Endometrial microvascular endothelial cells (primary cell): ENCODE data around the gene LRRC4C. TPM values are rescaled to one million over a fixed set of nuclear protein-coding genes. Genes with fewer than 3 reads are reported as not detected.
"Not testable (repeated sequence)": the region's sequence is repeated elsewhere in the genome, so short reads cannot be mapped to it uniquely, and the experiment has no call there.

Source experiments
- in situ Hi-C: cut with HindIII; loops from 2 replicates; pipeline ENCODE4 v1.10.0; 2017; ENCODE audit warnings: low sequenced_read_pairs, low pct_unique_long_range_greater_than_20kb; ENCODE audit errors: inconsistent ontology term
- total RNA-seq: library from RNA; depleted of rRNA; stranded (reverse); fragments of >200 nt; gene quantifications from one replicate; pipeline ENCODE4 v1.2.3, GENCODE V29; 2015; ENCODE audit errors: inconsistent ontology term

LRRC4C gene
- total RNA-seq, 1 donor from 2014 or later, result not detected

DNA sequence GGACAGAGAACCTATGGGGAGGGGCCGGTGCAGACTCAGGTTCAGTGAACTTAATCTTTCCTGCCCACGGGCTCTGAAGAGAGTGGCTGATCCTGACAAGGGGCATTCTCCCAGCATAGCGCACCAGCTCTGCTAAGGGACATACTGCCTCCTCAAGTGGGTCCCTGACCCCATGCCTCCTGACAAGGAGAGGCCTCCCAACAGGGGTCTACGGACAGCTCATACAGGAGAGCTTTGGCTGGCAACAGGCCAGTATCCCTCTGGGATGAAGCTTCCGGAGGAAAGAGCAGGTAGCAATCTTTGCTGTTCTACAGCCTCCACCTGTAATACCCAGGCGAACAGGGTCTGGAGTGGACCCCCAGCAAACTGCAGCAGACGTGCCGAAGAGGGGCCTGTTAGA lies 394.0 kb downstream of the LRRC4C start:
- in situ Hi-C loops, result no loop called here

DNA sequence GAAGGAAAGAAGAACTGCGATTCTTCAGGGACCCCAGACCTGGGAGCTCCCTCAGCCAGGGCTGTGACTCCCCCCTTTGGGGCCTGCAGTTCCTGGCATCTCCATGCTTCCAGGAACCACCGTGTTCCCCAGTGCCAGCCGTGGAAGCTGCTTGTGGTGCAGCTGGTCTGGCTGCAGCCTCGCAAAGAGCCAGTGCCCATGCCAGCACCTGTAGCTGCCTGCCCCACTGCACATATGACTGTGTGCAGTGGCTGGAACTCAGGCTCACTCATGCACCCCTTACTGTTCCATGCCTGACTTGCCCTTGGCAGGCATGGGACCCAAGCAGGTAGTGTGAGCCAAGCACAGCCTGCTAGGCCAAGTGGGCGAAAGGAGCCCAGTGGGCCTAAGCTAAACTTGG lies 401.3 kb downstream of the LRRC4C start:
- in situ Hi-C loops, result no loop called here

DNA sequence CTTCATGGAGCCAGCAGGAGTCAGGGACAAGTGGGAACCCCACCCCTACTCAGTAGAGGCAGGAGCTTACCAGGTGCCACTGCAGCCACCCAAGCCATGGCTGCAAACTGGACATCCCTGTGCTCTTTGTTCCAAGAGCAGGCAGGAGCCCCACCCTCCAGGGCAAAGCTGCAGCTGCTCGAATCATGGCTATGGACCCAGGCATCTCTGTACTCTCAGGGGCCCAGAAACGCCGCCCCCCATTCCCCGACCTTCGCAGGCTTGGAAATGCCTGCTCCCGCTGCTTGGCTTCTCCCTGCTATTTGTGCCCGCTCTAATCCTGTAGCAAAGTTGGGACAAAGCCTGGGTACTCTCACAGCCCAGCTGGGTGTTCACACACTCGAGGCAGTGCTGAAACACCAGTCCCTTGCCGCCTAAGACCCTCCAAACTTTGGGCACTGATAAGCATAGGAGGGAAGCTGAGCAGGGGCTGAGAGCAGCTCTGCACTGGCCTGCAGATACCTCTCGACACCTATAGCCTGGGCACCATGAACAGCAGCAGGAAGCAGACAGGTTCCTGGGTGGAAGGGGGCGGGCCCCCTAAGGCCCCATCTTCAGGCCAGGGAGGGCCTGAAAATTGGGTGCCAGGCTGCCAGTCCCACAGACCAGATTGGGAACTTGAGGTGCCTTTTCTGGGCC lies 402.4 kb downstream of the LRRC4C start:
- in situ Hi-C loops, result no loop called here

DNA sequence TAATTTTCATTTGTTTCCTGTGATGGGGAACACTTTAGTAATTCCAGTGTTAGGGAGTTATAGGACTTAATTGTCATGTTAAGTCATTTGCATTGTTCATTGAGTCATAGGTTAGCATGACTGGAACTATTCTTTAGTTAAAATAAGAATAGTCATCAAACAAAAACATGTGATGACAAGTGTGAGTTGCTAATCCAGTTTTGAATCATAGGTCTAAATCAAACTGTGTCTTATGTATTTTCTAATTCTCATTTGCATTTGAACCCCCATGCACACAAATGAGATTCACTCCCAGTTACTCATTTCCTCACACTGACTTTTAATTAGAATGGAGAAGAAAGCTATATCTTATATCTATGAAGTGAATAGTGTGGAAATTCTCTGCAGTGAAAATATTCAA lies 405.6 kb downstream of the LRRC4C start:
- in situ Hi-C loops, result no loop called here

DNA sequence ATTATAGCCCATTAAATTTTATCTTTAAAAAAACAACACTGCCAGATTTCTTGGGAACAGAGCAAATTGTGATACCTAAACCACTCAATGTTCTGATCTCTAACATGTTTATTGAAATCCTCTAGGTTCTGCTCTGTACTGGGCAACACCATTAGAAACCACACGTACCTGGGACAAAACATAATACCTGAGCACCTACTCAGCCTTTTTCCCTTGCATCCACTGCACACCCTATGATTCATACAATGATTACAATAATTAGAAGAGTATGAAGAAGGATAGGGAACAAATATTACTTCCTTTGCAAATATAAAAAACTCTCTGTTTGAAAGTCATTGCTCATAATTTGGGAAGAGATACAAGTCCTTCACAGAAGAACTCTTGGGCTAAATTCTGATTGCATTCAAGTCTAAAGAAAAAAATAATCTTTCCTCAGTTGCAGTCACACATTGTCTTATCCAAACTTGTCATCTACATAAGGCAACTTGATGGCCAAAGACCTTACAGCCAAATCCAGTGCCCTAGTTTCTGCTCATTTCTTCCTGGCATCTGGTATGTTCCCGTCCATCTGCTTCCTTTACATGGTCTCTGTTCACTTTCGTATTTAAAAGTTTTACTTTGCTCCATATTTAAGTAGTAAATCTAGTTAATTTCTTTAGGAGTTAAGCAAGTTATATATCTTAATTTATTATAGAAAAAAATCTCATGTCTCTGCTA lies 407.4 kb downstream of the LRRC4C start:
- in situ Hi-C loops, result no loop called here

DNA sequence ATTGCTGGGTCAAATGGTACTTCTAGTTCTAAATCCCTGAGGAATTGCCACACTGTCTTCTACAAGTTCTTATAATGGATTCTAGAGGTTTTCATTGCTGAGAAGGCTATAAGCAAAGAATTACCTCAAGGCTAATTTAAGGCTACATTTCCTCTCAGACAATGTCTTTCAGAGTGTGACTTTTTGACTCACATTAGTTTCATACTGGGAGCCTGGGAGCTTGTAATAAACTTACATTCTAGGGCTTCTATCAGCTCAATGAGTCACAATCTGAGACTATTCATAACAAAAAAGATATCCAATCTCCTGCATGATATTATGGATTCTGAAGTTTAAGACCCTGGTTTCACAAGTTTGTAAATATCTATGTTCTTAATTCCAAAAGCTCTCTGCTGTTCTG lies 408.7 kb downstream of the LRRC4C start:
- in situ Hi-C loops, result no loop called here

DNA sequence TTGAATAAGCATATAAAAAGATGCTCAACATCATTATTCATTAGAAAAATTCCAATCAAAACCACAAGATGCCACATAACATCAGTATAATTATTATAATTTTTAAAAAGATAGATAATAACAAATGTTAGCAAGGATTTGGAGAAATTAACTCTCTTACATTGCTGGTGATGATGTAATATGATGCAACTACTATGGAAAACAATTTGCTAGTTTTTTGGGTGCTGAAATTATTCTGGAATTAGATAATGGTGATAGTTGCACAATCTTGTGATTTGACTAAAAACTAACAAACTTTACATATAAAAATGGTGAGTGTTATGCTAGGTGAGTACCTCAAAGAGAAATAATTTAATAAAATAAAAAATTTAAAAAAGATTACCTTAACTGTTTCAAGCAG lies 412.2 kb downstream of the LRRC4C start:
- in situ Hi-C loops, result no loop called here

DNA sequence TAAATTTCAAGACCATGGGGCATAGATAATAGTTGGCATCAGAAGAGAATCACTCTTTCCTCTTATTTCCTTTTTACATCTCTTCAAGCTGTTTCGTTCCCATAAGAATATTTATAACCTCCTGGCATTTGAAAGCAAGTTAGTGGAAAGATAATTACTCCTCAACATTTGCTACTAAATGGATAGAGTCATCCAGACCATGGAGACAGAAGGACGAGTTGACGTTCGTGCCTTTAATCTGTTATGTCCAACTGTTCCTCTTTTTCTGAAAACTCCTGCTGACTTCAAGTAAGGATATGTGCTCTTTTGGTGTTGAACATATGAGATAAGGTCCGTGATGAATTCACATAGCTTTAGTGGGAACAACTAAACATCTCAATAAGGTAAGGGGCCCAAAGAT lies 414.2 kb downstream of the LRRC4C start:
- in situ Hi-C loops, result no loop called here

DNA sequence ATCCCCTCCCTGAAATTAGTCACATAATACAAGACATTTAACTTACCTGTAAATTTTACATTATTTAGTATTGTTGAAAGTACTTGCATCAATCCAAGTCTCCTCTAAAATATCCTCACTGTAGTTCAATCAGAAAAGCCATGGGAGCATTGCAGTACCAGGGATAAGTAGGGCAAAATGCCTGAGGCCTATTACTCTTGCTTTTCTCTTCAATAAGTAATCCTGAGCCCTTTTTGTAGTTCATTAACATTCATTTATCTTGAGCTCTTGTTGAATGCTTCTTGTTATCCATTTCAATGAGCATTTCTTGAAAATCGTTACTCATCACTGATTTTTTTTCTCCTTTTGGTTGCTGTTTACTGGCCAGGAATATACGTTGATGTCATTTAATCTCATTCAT lies 414.7 kb downstream of the LRRC4C start:
- in situ Hi-C loops, result no loop called here

DNA sequence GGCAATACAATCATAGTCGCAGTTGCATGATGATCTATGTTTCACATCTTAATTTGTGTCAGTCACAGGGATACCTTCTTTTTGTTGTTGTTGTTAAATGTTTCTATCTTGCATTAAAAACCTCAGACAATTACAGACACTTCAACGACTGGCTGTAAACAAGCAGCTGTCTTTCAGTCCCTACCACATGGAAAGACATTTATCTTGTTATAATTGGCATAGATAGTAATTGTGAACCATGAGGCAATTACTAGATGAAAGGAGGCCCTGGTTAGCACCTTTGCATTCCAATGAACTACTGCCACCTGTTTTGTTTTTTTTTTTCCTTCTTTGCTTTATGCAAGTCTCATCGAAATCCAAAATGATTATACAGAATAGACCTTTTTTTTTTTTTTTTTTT lies 416.8 kb downstream of the LRRC4C start:
- in situ Hi-C loops, result no loop called here

DNA sequence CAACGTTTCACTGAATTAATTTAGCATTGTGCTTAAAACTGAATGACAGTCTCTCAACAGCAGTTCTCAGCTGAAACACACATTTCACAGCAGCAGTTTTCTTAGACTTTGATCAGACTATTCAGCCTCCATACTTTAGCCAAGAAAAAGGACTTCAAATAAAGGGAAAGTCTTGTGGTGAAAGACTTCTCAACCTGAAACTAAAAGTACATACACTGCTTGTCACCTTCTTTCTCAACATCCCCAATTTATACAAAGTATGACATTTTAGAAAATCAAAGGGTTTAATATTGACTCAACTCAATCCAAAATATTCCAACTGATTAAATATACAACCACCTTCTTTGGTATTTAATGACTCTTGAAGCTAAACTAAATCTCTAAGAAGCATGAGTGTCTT lies 419.0 kb downstream of the LRRC4C start:
- in situ Hi-C loops, result no loop called here

DNA sequence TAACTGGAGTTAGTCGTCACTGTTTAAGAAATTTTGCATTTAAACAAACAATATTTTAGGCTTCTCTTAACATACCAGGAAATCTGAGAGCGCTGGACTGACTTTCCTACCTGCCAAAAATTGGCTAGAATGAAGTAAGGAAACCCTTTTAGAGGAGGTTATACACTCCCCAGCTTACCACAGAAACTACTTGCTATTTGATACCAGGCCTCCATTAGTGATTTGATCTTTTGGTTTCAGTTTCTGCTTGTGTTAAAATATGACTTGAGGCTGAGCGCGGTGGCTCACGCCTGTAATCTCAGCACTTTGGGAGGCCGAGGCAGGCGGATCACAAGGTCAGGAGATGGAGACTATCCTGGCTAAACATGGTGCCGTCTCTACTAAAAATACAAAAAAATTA lies 419.9 kb downstream of the LRRC4C start:
- in situ Hi-C loops, result no loop called here

DNA sequence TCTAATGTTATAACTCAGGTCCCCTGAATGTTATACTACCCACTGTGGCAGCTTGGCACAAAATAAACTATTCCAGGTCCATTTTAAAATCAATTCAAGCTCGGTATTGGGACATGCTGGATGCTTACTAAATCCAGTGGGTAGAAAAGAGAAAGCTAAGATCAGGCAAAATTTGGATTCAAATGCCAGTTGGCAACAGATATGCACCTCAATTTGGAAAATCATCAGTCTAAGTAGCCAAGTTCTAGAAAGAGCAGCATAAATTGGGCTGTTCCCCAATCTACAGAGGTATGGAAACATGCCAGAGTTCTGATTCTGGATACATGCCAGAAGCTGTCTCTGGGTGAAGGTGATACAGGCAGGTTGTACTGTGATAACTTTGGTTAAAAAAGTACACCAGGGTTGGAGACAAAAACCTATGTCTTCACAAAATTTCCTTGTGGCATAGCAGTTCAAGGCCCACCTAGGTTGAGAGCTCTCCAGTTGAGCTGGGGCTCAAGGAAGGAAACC lies 427.8 kb downstream of the LRRC4C start:
- in situ Hi-C loops, result no loop called here

DNA sequence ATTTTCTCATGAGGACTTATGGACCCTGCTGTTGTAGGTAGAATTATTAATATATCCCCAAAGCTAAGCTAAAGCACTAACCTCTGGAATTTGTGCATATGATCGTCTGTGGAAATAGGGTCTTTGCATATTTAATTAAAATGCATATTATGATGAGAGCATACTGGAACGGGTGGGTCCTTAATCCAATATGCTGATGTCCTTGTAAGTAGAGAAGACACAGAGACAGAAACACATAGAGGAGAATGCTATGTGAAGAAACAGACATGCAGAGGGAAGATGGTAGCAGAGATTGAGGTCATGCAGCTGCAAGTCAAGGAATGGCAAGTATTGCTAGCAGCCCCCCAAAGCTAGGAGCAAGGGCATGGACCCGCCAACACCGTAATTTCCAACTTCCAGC lies 439.2 kb downstream of the LRRC4C start:
- in situ Hi-C loops, result no loop called here

DNA sequence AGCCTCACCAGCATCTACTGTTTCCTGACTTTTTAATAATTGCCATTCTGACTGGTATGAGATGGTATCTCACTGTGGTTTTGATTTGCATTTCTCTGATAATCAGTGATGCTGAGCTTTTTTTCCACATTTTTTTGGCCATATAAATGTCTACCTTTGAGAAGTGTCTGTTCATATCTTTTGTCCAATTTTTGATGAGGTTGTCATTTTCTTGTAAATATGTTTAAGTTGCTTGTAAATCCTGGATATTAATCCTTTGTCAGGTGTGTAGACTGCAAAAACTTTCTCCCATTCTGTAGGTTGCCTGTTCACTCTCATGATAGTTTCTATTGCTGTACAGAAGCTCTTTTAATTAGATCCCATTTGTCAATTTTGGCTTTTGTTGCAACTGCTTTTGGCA lies 439.8 kb downstream of the LRRC4C start:
- in situ Hi-C loops, result not testable (repeated sequence)

DNA sequence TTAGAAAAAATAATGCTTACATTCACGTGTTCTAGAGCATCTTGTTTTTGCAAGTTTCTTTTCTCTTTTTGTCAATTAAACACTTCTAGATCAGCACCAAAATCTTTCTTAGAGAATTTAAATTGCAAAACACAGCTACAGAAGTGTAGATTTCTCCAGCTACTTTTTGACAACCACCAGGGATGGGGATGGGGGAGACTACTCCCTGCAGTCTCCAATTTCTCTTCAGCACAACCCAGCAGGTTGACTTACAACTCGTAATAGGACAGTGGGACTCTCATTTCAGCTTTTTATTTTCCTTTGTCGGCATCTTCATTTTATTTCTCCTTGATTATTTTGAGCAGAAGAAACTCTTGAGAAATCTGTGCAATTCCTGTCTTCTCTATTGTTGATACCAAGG lies 441.2 kb downstream of the LRRC4C start:
- in situ Hi-C loops, result no loop called here

DNA sequence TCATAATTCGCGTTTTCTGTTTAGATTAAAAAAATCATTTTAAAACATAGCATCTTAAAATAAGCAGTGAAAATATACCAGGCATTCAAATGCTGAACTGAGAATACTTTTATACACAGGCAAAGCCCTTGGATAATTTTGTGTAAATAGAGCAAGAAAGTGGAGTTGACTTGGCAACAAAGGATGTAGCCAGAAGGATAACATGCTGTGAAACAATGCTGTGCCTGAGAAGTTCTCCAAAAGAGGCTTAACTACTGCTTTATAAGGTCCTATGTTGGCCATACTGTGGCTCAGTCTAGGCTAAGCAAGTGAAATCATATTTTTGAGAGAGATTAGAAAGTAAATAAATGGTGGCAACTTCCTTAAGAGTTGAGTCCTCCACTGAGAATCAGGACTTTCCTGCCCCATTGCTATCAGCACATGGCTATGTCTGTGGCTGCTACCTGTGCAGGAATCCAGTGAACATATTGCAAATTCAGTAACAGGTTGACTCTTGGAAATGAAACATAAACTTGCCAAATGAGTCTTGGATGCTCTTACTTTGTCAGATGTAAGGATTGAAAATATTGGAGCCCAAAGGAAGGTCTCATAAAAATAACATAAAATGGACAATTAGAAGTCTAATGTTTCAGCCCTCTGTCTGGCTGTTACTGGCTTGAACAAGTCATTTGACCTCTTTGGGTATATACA lies 448.9 kb downstream of the LRRC4C start:
- in situ Hi-C loops, result no loop called here

DNA sequence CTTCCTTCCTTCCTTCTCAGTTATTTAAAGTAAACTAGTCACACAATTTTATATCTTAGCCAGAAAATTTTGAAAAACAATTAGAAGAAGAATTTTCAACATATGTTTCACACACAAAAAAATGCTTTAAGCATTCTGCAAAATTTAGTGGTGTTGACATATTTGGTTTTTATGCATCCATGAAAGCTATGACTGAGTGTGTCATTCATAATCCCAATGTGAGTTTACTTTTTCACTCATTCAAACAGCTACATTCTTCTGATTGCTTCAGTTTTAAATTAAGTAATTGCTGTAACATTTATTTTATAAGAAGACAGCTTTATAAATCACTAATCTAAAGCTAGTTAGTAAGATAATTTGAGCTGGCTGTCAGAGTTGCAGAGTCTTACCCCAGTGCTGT lies 453.5 kb downstream of the LRRC4C start:
- in situ Hi-C loops, result no loop called here

DNA sequence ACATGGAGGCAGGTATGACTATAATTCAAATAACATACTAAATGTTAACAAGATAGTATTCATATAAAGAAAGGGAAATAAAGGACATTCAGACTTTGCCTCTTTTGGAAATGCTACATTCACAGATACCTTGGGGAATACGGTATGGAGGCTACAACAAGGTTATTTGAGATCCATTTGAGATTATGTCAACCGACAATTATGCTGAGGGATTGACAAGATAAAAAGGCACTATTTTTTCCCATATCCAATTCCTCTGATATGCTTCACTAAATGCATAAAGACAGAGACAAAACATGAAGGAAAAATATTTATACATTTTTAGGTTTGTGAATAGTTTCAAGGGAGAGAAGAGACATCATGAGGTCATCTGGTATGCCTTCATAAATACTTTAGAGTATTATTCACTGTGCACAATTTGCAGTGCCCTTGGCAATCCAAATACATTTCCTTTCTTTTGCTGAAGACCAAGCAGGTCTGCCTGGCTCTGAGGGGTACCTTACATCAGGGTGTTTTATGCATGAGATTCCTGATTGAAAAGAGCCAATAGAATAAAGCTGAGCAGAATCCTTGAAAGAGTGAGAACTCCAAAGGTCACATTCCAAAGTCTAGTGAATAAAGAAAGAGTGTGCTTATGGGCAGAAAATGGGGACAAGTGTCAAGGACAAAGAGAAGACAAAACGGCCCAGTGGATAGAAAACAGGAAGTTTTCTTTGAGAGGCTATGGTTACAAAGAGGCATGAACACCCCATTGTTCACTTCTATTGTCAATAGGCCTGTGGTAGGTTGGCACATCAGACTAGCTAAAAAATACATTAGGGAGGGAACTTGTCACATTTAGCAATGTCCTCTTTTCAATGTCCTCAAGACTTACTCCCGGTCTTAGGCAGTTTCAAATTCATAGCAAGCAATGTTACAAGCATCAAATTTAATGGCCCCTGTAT lies 455.8 kb downstream of the LRRC4C start:
- in situ Hi-C loops, result no loop called here
